Activated CD4-positive, alpha-beta memory T cell treated with anti-CD3 and anti-CD28 coated beads for 36 hours (primary cell): ENCODE measurements around the gene NEURL4. TPM values are rescaled to one million over a fixed set of nuclear protein-coding genes. Genes with fewer than 3 reads are reported as not detected.

Source experiments
- CTCF ChIA-PET: fragments of 350-600 bp; sonication (Branson Sonifier 250); formaldehyde crosslinking; loops from one replicate; lab custom pipeline; 2021; ENCODE audit warnings: antibody characterized with exemption, inconsistent platforms; lab: Charles Lee
- POLR2A ChIA-PET: fragments of 350-600 bp; sonication (Branson Sonifier 250); formaldehyde crosslinking; loops from one replicate; lab custom pipeline; 2021; ENCODE audit warnings: antibody characterized with exemption; lab: Charles Lee
- DNase-seq: peaks from one replicate; pipeline ENCODE4 v3.0.0-alpha.2; 2020
- H3K27ac Mint-ChIP-seq: one replicate; pipeline ENCODE4 v1.8.0; 2021; ENCODE audit warnings: mixed read lengths
- H3K27me3 Mint-ChIP-seq: one replicate; pipeline ENCODE4 v1.8.0; 2021; ENCODE audit warnings: mixed read lengths
- H3K36me3 Mint-ChIP-seq: one replicate; pipeline ENCODE4 v1.8.0; 2021; ENCODE audit warnings: mixed read lengths
- H3K4me1 Mint-ChIP-seq: one replicate; pipeline ENCODE4 v1.8.0; 2021; ENCODE audit warnings: low read depth, mixed read lengths
- H3K4me3 Mint-ChIP-seq: one replicate; pipeline ENCODE4 v1.8.0; 2021; ENCODE audit warnings: mild to moderate bottlenecking, mixed read lengths
- H3K9me3 Mint-ChIP-seq: one replicate; pipeline ENCODE4 v1.8.0; 2021; ENCODE audit warnings: mixed read lengths
- intact Hi-C: fragments of 100-400 bp; cut with micrococcal nuclease; formaldehyde crosslinking; loops from one replicate; pipeline ENCODE4 v1.15.1; 2023
- total RNA-seq, 2 experiments: library from RNA; stranded (reverse); gene quantifications; one replicate each; pipeline ENCODE4 v1.2.3, GENCODE V29; 2021

NEURL4 gene
- total RNA-seq, 2 experiments from 2014 or later: 26.9 to 29.3 TPM

- no peak for DNase-seq
- peaks cover 55% of the 10 kb centered on the region for H3K36me3 Mint-ChIP-seq
- no peak overlapping the region for H3K4me3 Mint-ChIP-seq
- CTCF ChIA-PET: interaction anchor here (0.9 to 1.1 kb wide), 2 partner anchors 11 to 12 kb away, joined by 3 to 6 read pairs; no protein-coding TSS in a partner anchor
- POLR2A ChIA-PET: interaction anchor here (0.7 to 2.3 kb wide), 5 partner anchors 16 to 271 kb away, joined by 3 to 19 read pairs (median 4); partner anchors contain the start of genes ACAP1, MPDU1 and NEURL4
- no peaks in the 10 kb centered on the region for H3K9me3 Mint-ChIP-seq
- peak overlapping the region; percentile 56 for H3K27ac Mint-ChIP-seq
- H3K4me1 Mint-ChIP-seq: peaks cover 61% of the 10 kb centered on the region
- H3K27me3 Mint-ChIP-seq: no peaks in the 10 kb centered on the region
- intact Hi-C loops: no loop called here
These were observed 16.6 kb downstream of the NEURL4 start for GRCh38 chr17:7312432-7313087.

- Mint-ChIP-seq H3K4me1 (peaks cover 58% of the 10 kb centered on the region), H3K27ac (peak overlapping the region; percentile 70)
These were observed 17.9 kb downstream of the NEURL4 start for GRCh38 chr17:7311110-7311705.

GRCh38 chr17:7309628-7310027 is 19.5 kb downstream of the NEURL4 start:
- peaks cover 2% of the 10 kb centered on the region for H3K27me3 Mint-ChIP-seq
- H3K4me1 Mint-ChIP-seq: peaks cover 54% of the 10 kb centered on the region
- peaks cover 53% of the 10 kb centered on the region for H3K36me3 Mint-ChIP-seq
- POLR2A ChIA-PET: interaction anchor here (0.6 to 2.4 kb wide), 9 partner anchors 17 to 377 kb away, joined by 3 to 13 read pairs (median 4); partner anchors contain the start of genes ACAP1, NEURL4, POLR2A and TP53
- intact Hi-C loops: loop anchor here (5.0 kb wide), 2 partner anchors 93 to 533 kb away; partner anchors contain the start of gene TMEM256
- H3K9me3 Mint-ChIP-seq: no peaks in the 10 kb centered on the region
- no peak for DNase-seq
- peak overlapping the region; percentile 85 for H3K4me3 Mint-ChIP-seq
- H3K27ac Mint-ChIP-seq: peak overlapping the region; percentile 97
- CTCF ChIA-PET: interaction anchor here (1.1 to 1.8 kb wide), 3 partner anchors 11 to 29 kb away, joined by 4 to 9 read pairs (median 6); partner anchors contain the start of gene SLC2A4

More at GRCh38 chr17:7311110-7311705, 17.9 kb downstream of the NEURL4 start:
- ChIA-PET CTCF (interaction anchor here (1.9 kb wide), 2 partner anchors 13 to 249 kb away, joined by 4 read pairs; no protein-coding TSS in a partner anchor), POLR2A (interaction anchor here (1.1 to 1.3 kb wide), 2 partner anchors 18 to 266 kb away, joined by 3 read pairs; no protein-coding TSS in a partner anchor)
- no peak for DNase-seq
- Mint-ChIP-seq H3K36me3 (peaks cover 56% of the 10 kb centered on the region), H3K4me3 (no peak overlapping the region), H3K9me3 (no peaks in the 10 kb centered on the region), H3K27me3 (peaks cover 2% of the 10 kb centered on the region)
- intact Hi-C loops: no loop called here

GRCh38 chr17:7308625-7309433 is 20.3 kb downstream of the NEURL4 start:
- peak overlapping the region; percentile 97 for H3K27ac Mint-ChIP-seq
- H3K9me3 Mint-ChIP-seq: no peaks in the 10 kb centered on the region
- peaks cover 2% of the 10 kb centered on the region for H3K27me3 Mint-ChIP-seq
- DNase-seq: peak; percentile 90
- CTCF ChIA-PET: interaction anchor here (0.8 to 1.8 kb wide), 6 partner anchors 11 to 252 kb away, joined by 3 to 9 read pairs (median 4); partner anchors contain the start of genes SENP3 and SLC2A4
- peaks cover 46% of the 10 kb centered on the region for H3K4me1 Mint-ChIP-seq
- peak overlapping the region; percentile 85 for H3K4me3 Mint-ChIP-seq
- intact Hi-C loops: loop anchor here (5.0 kb wide), 2 partner anchors 93 to 533 kb away; partner anchors contain the start of gene TMEM256
- POLR2A ChIA-PET: interaction anchor here (0.6 to 2.4 kb wide), 14 partner anchors 12 to 378 kb away, joined by 3 to 13 read pairs (median 3); partner anchors contain the start of genes ACAP1, CTDNEP1, ELP5 and NEURL4
- peaks cover 53% of the 10 kb centered on the region for H3K36me3 Mint-ChIP-seq

GRCh38 chr17:7307686-7308624 is 21.2 kb downstream of the NEURL4 start:
- Mint-ChIP-seq H3K27me3 (peaks cover 2% of the 10 kb centered on the region), H3K4me3 (peak overlapping the region; percentile 85), H3K9me3 (no peaks in the 10 kb centered on the region), H3K27ac (peak overlapping the region; percentile 97), H3K4me1 (peaks cover 37% of the 10 kb centered on the region), H3K36me3 (peaks cover 50% of the 10 kb centered on the region)
- intact Hi-C loops: loop anchor here (1.0 to 5.0 kb wide), 10 partner anchors 21 to 534 kb away; partner anchors contain the start of genes ELP5, NEURL4, PHF23 and POLR2A
- peak; percentile 66 for DNase-seq
- POLR2A ChIA-PET: interaction anchor here (0.7 to 2.4 kb wide), 8 partner anchors 13 to 379 kb away, joined by 3 to 13 read pairs (median 4); partner anchors contain the start of genes CTDNEP1, ELP5, NEURL4 and POLR2A
- CTCF ChIA-PET: interaction anchor here (0.8 to 1.2 kb wide), 3 partner anchors 12 to 253 kb away, joined by 3 to 4 read pairs (median 3); partner anchors contain the start of gene SENP3

- Mint-ChIP-seq H3K4me1 (peaks cover 29% of the 10 kb centered on the region), H3K27ac (peak within 1 kb of the TSS; percentile 97), H3K27me3 (peaks cover 2% of the 10 kb centered on the region), H3K9me3 (no peaks in the 10 kb centered on the region), H3K36me3 (peaks cover 41% of the 10 kb centered on the region), H3K4me3 (peak within 1 kb of the TSS; percentile 85)
- intact Hi-C loops: loop anchor here (1.0 to 5.0 kb wide), 10 partner anchors 22 to 535 kb away; partner anchors contain the start of genes ELP5, NEURL4, PHF23 and POLR2A
- DNase-seq: peak; percentile 100
- ChIA-PET POLR2A (no interaction called here), CTCF (interaction anchor here (1.0 to 1.2 kb wide), 2 partner anchors 27 to 73 kb away, joined by 3 to 4 read pairs; partner anchors contain the start of gene DVL2)
These were observed 22.0 kb downstream of the NEURL4 start, which contains the start of gene EIF5A for GRCh38 chr17:7306911-7307685. EIF5A (plus strand) TSS chr17:7307628; CDS start chr17:7309636, 2,008 bp downstream.

- Mint-ChIP-seq H3K36me3 (peaks cover 14% of the 10 kb centered on the region), H3K9me3 (no peaks in the 10 kb centered on the region), H3K4me1 (peaks cover 2% of the 10 kb centered on the region), H3K4me3 (no peak overlapping the region), H3K27me3 (peaks cover 2% of the 10 kb centered on the region), H3K27ac (no peak overlapping the region)
- ChIA-PET CTCF (interaction anchor here (0.7 to 1.7 kb wide), 2 partner anchors 8 to 256 kb away, joined by 3 to 12 read pairs; no protein-coding TSS in a partner anchor), POLR2A (interaction anchor here (0.6 to 1.3 kb wide), 2 partner anchors 180 to 248 kb away, joined by 3 read pairs; partner anchors contain the start of gene POLR2A)
- no peak for DNase-seq
- intact Hi-C loops: no loop called here
These were observed 25.0 kb downstream of the NEURL4 start for GRCh38 chr17:7304179-7304578.

GRCh38 chr17:7296189-7296861 is 32.8 kb downstream of the NEURL4 start:
- ChIA-PET CTCF (interaction anchor here (0.5 to 5.5 kb wide), 46 partner anchors 8 to 636 kb away, joined by 3 to 145 read pairs (median 4); partner anchors contain the start of genes ACADVL, ACAP1, DLG4 and DVL2), POLR2A (interaction anchor here (0.6 to 1.7 kb wide), 5 partner anchors 9 to 258 kb away, joined by 3 to 8 read pairs (median 4); partner anchors contain the start of gene SLC2A4)
- H3K36me3 Mint-ChIP-seq: no peaks in the 10 kb centered on the region
- DNase-seq: peak; percentile 79
- no peaks in the 10 kb centered on the region for H3K9me3 Mint-ChIP-seq
- intact Hi-C loops: loop anchor here (1.0 to 2.0 kb wide), 3 partner anchors 16 to 250 kb away; no protein-coding TSS in a partner anchor
- peak overlapping the region; percentile 35 for H3K4me3 Mint-ChIP-seq
- peaks cover 21% of the 10 kb centered on the region for H3K4me1 Mint-ChIP-seq
- no peak overlapping the region for H3K27ac Mint-ChIP-seq
- H3K27me3 Mint-ChIP-seq: peaks cover 26% of the 10 kb centered on the region
